ENCODE results near the gene BCOR. TPM values are rescaled to one million over a fixed set of nuclear protein-coding genes. Genes with fewer than 3 reads are reported as not detected.

BCOR gene
- total and polyA plus RNA-seq, 9 of the 15 experiments (the other 6 are each of a cell fraction or from before 2014, with no cell fraction given) = 27.5 to 113 (median 37.6) TPM

- in situ Hi-C loops (cut with MboI) = no loop called here
- H3K4me3 ChIP-seq = no peak overlapping the region
- ChIA-PET POLR2A (interaction anchor here (0.7 kb wide), 1 partner anchor 58 kb away, joined by 3 read pairs; no protein-coding TSS in a partner anchor), CTCF (ENCODE audit: low intra/inter-chr PET ratio) (no interaction called here)
- H4K20me1 ChIP-seq (replicated peaks; ENCODE audit: control insufficient read depth, insufficient read depth, low read length) = no peaks in the 10 kb centered on the region
- no peak overlapping the region for H3K4me2 ChIP-seq (ENCODE audit: insufficient read depth, low read length)
- FAIRE-seq (no peak), DNase-seq (ENCODE audit: extremely low read depth in 1 of 4, low spot score in 3 of 4) (no peak), ATAC-seq (no peak)
- BruUV-seq (replicated peaks) = no TSS peak
- H3K9me1 ChIP-seq (ENCODE audit: control insufficient read depth, insufficient read depth, low read length) = no peaks in the 10 kb centered on the region
- peaks cover 12 to 16% of the 10 kb centered on the region in 2 experiments; a peak in 4 of 5 replicates for H3K4me1 ChIP-seq (replicated peaks in 1 of 2; ENCODE audit: control insufficient read depth in 2 of 2, insufficient read depth in 2 of 2, low read length in 2 of 2)
- intact Hi-C loops (cut with micrococcal nuclease) = no loop called here
- no peaks in the 10 kb centered on the region for H3K27me3 ChIP-seq (ENCODE audit: control insufficient read depth in 2 of 2, insufficient read depth in 2 of 2, low read length in 2 of 2)
- no peak overlapping the region for H3K9ac ChIP-seq (ENCODE audit: insufficient read depth in 1 of 2, low read depth in 2 of 2, low read length in 2 of 2)
- H3K79me2 ChIP-seq (ENCODE audit: control insufficient read depth, insufficient read depth, low read length) = no peaks in the 10 kb centered on the region
- H3K9me3 ChIP-seq (replicated peaks; ENCODE audit: control insufficient read depth, insufficient read depth, low read depth, low read length) = no peaks in the 10 kb centered on the region
- TF ChIP-seq RFX7 (CRISPR knock-in tag; IDR thresholded peaks at IDR 0.05) = no peak
- no peak for TF ChIP-seq ZNF324 (CRISPR knock-in tag; IDR thresholded peaks at IDR 0.05)
- no peak for TF ChIP-seq DMBX1 (CRISPR knock-in tag; IDR thresholded peaks at IDR 0.05; ENCODE audit: borderline replicate concordance)
- no peak for TF ChIP-seq SMAD3 (CRISPR knock-in tag; conservative IDR thresholded peaks at IDR 0.05)
- no peak for TF ChIP-seq MTA1 (IDR thresholded peaks at IDR 0.05; ENCODE audit: borderline replicate concordance)
- no peak for TF ChIP-seq ZNF184 (CRISPR knock-in tag; IDR thresholded peaks at IDR 0.05)
- no peak for TF ChIP-seq ZNF347 (CRISPR knock-in tag; IDR thresholded peaks at IDR 0.05; ENCODE audit: low read depth)
- TF ChIP-seq E2F1 (CRISPR knock-in tag; IDR thresholded peaks at IDR 0.05) = no peak
- TF ChIP-seq ESRRA (IDR thresholded peaks at IDR 0.05; ENCODE audit: borderline replicate concordance, low read depth) = no peak
- no peak overlapping the region for H3K27ac ChIP-seq (ENCODE audit: extremely low read depth, low read depth, low read length)
- H2AFZ ChIP-seq (ENCODE audit: low read depth, low read length) = no peak overlapping the region
- WGBS (ENCODE audit: insufficient coverage, low coverage, missing lambda C conversion rate) = 90% methylated on average over 18 of the region's 73 CpGs
- no peaks in the 10 kb centered on the region for H3K36me3 ChIP-seq (ENCODE audit: control insufficient read depth, insufficient read depth, low read length)
These were observed 92.3 kb downstream of the BCOR start for GRCh38 chrX:40005292-40006011.
